Measurements from ENCODE around the gene ZNF385D.
"Not testable (repeated sequence)": the region's sequence is repeated elsewhere in the genome, so short reads cannot be mapped to it uniquely, and the experiment has no call there.

ZNF385D gene

DNA sequence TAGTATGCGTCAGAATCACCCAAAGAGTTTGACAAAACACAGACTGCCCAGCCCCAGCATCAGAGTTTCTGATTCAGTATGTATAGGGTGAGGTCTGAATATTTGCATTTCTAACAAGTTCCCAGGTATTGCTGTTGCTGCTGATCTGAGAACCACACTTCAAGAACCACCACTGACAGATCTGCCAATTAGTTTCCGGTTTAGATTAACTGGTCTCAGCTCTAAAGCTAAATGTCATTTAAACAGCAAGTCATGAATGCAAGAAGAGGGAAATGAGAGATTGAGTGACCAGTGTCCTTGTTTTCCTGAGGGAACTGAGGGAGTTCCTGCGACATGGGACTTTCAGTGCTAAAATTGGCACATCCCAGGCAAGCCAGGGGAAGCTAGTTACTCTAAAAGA, 305.0 kb downstream of the ZNF385D start:
- no peak for DNase-seq (ENCODE audit: low read depth)

DNA sequence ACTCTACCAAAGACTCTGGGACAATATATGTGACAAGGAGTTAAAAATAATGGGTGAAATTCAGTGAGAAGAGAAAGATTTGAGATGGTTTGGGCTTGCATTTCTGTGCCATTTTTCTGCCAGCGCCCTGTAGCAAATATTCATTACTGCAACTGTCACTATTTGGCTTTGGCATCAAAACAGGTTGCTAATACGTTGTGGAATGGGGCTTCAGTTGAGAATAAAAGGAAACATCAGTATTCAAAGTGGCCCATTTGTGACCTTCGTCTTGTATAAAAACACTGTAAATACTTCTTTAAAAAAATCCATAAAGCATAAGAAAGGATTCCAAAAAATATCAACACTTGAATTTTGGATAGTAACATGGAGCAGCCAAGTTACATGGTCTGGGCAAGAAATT, 309.2 kb downstream of the ZNF385D start:
- no peak for DNase-seq (ENCODE audit: low read depth)

DNA sequence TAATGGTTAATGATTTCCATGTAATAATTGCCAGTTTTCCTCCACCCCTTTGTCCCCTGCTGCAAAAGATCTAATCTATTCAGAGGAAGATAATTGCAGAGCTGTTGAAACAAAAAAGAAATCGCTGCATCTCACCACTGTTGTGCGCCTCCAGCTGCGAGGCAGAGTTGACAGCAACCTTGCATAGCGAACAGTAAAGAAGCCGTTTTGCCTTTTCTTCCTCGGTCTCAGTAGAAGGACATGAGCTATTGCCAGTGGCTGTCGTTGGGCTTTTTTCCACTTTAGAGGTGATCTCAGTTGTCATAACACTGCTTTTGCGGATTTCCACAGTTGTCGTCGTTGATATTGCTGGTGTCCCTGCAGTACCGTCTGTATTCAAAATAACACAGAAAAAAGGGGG, 314.2 kb downstream of the ZNF385D start:
- DNase-seq (ENCODE audit: low read depth), result no peak

DNA sequence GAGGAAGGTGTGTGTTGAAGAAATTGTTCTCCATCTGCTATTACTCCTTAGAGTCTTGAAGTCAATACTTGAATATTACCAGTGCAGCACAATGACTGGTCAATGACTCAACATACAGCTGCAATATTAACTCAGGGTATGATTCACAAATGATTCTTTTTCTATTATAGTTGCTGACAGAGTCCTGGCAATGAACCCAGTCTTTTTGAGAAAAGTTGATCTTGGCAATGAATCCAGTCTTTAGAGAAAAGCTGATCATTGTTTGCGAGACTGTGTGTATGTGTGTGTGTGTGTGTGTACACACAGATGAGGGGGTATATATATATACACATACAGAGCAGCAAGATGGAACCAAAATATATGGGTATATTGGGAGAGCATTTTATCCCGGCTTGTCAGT, 315.1 kb downstream of the ZNF385D start:
- DNase-seq (ENCODE audit: low read depth), result no peak

DNA sequence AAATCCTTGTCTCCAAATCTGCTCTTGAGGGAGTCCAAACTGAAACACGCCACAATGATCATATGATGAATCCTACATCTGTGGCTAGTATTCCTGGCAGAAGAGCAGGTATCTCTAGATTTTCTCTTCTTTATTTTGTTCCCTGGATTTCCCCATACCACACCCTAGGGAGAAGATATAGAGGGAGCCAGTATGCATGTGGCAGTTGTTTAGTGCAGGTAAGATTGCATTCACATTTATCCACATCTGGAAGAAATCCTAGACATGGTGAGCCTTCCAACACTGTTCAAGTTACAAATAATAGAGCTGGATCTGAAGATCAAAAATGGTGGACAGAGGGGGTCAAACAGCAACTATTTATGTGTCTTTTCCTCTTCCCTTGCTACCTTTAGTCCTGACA, 316.7 kb downstream of the ZNF385D start:
- DNase-seq (ENCODE audit: low read depth), result no peak

DNA sequence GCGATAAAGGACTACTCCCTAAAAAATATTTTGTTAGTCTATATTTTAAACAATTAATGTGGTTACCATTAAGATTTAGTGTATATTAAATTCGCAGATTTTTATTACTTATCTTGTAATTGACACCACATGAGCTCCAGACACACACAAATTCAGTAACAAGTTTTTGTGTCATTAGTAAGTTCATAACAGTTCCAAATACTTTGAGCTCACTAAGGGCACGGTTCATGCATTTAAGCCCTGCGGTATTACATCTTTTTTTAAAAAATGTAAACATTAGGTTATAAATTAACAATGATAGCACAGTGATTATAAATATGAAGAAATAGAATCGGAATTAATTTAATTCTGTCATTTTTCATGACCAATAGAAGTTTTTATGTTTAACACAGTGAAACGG, 317.3 kb downstream of the ZNF385D start:
- DNase-seq (ENCODE audit: low read depth), result no peak

DNA sequence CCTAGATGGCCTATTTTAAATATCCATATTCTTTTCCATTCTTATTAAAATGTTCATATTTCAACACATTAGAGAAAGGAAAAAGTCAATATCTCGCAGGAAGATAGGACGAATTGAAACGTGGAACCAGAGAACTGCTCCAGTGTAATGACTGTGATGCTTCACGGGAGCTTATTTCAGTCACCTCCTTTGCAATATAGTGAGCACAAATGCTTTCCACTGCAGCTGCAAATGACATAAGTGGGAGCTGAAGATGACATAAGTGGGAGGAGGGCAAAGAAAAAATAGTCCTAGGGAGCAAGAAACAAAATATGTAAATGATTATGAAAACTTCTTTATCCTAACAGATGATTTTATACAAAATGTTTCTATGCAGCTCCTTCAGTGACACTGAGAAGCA, 324.1 kb downstream of the ZNF385D start:
- DNase-seq (ENCODE audit: low read depth), result no peak

DNA sequence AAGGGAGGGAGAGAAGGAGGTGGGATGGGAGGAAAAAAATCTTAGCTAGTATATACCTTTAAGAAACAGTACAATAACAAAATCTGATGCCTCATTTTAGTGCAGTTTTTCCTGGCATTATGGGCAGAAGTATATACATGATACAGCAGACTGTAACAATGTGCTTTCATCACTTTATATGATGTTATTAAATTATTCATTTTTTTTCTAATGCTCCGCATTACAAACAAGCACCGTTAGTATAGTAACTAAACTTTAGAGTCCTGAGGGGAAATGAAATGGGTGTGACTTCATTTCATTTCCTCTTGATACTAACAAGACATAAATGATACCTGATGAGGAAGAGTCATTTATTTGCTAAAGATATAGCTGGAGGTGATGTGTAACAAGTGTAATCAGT, 325.3 kb downstream of the ZNF385D start:
- DNase-seq (ENCODE audit: low read depth), result no peak

DNA sequence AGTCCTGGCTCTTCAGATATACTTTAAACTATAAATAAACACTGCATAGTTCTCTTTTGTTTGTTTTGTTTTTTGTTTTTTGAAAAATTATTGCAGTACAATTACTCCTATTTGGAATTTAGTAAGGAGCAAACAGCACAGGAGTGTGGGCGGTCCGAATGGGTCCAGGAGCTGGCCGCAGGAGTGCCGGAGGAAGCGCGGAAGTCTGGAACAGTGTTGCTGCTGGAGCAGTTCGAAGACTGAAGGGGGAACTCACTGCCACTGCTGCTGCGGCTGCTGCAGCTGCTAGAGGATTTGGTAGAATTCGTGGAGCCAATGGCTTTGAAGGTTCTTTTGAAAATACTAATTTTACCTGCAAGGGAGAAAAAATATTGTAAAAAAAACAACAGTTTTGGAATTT, 329.9 kb downstream of the ZNF385D start:
- no peak for DNase-seq (ENCODE audit: low read depth)

DNA sequence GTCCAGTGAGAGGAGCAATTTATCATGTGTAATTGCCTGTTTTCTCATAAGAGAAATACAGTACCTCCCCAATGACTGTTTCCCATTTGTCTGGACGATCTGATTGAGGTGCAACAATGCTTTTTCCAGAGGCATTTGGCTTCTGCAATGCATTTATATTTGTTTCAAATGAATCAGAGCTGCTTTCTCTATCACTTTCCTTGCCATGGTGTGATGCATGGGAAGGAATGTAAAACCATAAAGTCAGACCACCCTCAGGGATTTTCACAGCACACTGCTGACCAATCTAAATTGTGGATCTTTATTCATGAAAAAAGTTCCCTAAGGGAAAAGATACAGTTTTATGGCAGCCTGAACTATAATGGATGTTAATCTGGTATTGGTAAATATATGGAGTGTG, 333.0 kb downstream of the ZNF385D start:
- DNase-seq (ENCODE audit: low read depth), result no peak

DNA sequence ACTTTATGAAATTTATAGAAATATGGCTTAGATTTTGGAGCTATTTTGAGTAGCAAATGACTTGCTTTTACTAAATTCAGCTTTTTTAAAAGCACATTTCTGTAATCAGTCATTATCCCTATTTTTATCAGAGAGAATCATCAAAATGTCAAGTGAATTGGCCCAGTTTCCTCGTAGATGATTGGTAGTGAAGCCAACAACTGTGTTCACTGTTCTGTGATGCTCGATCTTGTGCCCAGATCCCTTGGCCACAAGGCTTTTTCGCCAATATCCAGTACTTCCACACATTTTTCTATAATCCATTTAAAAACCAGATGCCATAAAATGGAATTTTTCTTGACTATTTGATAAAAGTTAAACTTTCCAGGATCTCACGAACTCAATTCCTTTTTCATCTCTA, 336.5 kb downstream of the ZNF385D start:
- no peak for DNase-seq (ENCODE audit: low read depth)

DNA sequence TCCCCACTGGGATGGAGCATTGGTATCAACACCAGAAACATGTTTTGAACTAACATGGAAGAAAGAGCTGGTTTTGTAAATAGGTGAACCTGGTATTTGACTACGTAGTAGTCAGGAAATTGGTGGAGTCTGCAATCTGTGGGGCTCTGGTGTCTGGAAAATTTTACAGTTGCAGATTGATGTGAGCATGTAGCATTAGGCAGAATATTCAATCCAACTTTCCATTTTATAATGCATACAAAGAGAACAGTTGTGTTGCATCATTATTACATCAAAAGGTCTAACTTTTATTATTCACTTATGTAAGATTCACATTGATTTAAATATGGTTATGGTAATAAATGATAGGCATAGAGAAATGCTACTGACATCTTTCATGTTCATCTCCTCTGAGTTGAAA, 340.0 kb downstream of the ZNF385D start:
- no peak for DNase-seq (ENCODE audit: low read depth)

DNA sequence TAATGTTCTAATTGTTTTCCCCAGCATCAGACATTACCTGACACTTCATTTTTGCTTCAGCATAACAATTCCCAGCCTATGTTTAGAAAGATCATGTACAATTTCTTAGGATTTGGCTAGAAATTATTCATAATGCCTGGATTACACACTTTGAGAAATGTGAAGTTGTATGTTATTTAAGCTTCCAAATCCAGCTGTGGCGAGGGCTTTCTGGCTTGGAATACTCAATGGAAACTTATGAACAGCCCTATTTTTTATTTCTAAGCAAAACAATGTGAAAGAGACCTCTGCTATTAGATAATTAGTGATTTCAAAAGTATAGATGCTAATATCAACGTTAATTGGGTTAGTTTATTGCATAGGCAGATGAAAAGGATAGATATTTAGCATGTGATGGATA, 341.6 kb downstream of the ZNF385D start:
- DNase-seq (ENCODE audit: low read depth), result no peak

DNA sequence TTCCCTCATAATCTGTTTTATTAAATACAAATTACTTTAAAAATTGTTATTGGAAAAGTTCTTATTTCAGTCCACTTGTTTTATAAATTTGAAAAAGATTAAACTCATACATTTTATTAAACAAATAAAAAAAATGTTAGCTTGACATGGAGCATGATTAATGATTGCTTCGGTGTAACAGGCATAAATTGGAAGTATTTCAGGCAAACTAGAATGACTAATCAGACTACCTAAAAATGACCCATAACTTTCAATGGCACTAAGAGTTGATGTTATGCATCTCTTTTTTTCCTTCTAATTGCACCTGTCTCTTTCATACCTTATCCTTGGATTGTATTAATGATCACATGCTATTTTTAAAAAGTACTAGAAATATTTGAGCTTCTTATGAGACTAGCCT, 343.3 kb downstream of the ZNF385D start:
- no peak for DNase-seq (ENCODE audit: low read depth)

DNA sequence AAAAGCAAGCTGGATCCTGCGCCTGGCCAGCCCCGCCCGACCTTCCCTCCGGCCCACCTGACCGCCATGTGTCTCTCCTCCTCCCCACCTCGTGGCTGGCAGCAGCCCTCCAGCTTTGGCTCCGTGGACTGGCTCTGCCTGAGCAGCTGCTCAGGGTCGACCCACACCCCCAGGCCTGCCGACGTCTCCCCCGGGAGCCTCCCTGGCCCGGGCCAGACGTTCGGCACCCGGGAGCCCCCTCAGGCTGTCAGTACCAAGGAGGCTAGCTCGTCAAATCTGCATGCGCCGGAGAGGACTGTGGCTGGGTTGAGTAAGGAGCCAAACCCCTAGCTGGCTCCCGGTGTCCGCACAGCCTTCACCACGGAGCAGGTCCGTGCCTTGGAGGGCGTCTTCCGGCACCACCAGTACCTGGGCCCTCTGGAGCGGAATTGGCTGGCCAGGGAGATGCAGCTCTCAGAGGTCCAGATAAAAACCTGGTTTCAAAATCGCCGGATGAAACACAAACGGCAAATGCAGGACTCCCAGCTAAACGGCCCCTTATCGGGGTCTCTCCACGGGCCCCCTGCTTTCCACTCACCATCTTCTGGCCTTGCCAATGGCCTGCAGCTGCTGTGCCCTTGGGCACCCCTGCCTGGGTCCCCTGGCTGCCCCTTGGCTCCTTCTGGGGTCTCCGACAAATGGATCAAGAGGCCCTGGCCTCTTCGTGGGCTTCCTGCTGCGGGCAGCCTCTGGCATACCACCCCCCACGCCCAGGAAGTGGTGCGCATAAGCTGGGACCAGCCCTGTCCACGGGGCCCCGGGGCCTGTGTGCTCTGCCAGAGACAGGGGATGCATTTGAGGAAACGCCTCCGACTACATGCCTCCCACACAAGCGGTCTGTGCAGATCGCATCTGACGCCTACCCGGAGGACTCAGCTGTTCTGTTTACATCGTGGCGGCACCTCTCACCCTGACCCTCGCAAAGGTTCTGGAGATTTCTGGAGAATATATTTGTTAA, 345.0 kb downstream of the ZNF385D start:
- DNase-seq (ENCODE audit: low read depth), result no peak

DNA sequence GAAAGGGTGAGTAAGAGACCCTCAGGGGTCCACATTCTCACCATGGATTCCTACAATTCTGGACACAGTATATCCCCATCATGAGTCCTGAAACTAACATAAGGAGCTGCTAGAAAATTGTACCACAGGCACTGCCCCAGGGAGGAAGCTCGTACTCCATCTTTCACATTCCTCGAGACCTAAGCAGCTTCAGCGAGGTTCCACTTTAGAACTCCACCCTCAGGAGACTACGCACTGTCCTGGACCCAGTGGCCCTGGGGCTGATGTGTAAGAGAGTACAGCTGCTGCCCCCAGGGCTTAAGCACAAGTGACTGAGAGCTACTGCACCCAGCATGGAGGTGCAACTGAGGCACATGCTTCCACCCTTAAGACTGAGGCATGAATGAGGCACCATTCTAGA, 352.5 kb downstream of the ZNF385D start:
- no peak for DNase-seq (ENCODE audit: low read depth)

DNA sequence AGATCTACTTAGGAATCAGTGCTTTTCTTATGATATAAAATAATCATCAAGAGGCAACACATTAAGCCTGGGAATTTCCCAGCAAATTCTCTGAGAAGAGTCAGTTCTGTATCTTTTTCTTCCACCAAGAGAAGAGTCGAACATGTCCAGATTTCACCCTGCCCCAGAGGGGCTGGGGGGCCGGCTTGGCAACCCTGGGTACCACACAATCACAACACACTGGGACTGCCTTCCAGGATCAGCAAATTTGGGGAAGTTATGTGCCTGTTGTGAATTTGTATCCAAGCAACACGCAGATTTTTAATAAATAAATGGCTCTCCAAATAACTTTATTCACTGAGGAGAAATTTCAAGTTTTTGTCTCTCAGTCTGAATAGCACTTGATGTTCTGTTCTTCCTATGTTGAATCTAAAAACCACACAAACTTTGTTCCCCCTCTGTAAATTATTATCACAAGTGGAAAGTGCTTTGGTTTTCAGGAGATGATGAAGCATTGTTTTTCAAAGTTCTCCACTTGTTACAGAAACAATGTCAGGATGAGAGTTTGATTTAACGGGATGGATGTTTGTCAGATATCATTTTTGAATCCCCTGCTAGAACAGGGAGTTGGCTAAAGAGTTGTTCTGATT, 357.2 kb downstream of the ZNF385D start:
- DNase-seq (ENCODE audit: low read depth), result no peak

DNA sequence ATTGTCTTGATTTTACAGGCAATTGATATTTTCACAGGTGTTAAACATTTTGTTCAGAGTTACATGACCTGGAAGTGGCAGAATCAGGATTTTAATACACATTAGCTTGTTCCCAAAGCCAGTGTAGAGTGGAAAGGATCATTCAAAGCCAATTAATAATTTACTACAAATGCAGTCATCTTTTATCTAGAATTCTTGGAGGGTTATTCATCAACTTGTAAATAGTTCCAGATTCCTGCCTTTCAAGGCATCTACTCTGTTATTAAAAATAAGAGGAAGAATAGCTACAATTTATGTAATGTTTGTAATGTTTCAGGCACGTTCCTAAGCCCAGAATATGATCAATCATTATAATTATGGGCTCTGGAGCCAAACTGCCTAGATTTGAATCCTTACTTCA, 358.5 kb downstream of the ZNF385D start:
- DNase-seq (ENCODE audit: low read depth), result no peak

DNA sequence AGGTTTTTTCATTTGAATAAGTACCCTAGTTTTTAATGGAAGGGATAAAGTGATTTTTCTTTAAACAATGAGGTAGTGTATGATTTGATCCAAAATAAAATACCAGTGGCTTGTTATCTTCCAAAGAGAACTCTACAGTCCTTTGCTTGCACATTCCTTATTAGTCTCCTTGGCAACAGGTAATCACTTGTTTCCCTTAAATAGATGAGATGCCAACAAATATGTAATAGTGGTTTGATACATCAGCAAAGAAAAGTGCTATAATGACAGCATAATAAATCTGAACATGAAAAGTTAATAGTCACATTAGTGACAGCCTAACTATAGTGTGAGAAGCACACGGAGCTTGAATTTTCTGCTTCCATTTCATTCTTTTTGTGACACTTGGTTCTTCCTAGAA, 360.2 kb downstream of the ZNF385D start:
- DNase-seq (ENCODE audit: low read depth), result no peak

DNA sequence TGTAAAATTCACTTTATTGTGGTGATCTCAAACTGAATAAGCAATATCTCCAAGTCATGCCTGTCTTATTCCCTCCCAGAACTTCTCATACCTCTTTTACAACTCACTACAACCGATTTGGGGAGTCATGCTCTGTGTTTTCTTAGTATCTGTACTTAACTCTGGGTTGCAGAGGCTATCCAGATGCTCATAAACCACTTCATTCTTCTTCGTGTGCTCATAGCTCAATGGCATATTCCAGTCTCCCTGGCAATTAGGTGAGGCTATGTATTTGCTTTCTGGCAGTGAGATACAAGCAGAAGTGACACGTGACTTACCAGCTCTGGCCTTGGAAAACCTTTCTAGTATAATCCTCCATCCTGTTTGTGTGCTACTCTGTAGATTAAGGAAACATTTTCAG, 360.9 kb downstream of the ZNF385D start:
- DNase-seq (ENCODE audit: low read depth), result no peak

DNA sequence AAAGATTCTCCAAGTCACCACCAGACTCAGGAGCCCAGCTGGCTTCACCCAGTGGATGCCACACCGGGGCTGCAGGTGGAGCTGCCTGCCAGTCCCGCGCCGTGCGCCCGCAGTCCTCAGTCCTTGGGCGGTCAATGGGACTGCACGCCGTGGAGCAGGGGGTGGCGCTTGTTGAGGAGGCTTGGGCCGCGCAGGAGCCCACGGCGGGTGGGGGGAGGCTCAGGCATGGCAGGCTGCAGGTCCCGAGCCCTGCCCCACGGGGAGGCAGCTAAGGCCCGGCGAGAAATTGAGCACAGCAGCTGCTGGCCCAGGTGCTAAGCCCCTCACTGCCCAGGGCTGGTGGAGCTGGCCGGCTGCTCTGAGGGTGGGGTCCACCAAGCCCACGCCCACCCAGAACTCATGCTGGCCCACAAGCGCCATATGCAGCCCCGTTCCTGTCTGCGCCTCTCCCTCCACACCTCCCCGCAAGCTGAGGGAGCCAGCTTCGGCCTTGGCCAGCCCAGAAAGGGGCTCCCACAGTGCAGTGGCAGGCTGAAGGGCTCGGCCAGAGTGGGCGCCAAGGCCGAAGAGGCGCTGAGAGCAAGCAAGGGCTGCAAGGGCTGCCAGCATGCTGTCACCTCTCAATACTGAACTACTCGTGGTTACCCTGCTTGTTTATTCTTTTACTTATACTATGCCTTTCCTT, 363.7 kb downstream of the ZNF385D start:
- not testable (repeated sequence) for DNase-seq (ENCODE audit: low read depth)

DNA sequence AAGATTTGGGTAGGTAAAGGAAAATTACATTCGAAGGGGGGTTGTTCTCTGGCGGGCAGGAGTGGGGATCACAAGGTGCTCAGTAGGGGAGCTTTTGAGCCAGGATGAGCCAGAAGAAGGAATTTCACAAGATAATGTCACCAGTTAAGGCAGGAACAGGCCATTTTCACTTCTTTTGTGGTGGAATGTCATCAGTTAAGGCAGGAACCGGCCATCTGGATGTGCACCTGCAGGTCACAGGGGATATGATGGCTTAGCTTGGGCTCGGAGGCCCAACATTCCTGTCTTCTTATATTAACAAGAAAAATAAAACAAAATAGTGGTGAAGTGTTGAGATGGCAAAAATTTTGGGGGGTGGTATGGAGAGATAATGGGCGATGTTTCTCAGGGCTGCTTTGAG, 373.0 kb downstream of the ZNF385D start:
- DNase-seq (ENCODE audit: low read depth), result not testable (repeated sequence)
